Measurements from ENCODE around the gene METTL2B.
A peak's percentile ranks its signal among the peaks of the same experiment; 100 is the strongest.

Gene METTL2B

DNA sequence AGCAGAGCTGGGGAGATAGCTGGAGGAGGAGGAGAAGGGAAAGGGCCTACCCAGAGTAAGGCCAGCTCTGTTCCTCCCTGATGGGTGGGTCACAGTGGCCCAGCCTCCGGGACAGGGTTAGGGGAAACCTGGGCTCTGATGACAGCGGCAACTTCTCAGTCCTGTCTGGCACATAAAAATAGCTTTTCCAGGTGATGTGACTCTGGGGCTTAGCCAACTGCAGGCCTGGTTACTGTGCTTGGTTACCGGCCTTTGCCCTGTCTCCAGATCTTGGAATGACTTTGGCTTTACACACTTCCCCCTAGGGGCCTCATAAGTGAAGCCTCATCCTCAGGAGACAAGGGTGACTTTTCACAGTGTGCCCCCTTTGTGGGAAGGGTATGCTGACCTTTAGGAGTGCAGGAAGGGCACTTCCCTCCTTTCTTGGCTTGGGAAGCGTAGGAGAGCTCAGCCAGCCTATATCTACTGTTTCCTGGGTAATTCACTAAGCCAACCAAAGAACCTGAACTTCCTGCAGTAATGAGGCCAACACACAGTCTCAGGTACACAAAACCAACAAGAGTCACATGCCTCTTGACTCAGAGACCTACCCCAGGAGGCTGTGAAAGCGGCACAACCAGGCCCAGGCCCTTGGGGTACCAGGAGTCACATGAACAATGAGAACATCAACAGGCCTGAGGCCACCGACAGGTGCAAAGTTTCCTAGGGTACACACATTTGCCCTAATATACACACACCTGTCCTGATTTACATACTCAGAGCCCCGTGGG lies 32.5 kb upstream of the METTL2B start:
- H3K9ac ChIP-seq (ENCODE audit: low read length in 5 of 5), result no peak overlapping the region
- no peaks in the 10 kb centered on the region for H3K27me3 ChIP-seq (ENCODE audit: control insufficient read depth in 5 of 5, insufficient read depth in 4 of 5, low read length in 5 of 5)
- no peaks in the 10 kb centered on the region for H3K9me3 ChIP-seq (ENCODE audit: control insufficient read depth in 5 of 5, low read length in 5 of 5)
- H3K36me3 ChIP-seq (ENCODE audit: control insufficient read depth in 5 of 5, insufficient read depth in 5 of 5, low read length in 5 of 5), result no peaks in the 10 kb centered on the region
- H3K4me1 ChIP-seq (ENCODE audit: control insufficient read depth in 5 of 5, insufficient read depth in 5 of 5, low read length in 5 of 5), result peaks cover 0 to 43% (median 35%) of the 10 kb centered on the region in 5 donors
- H3K4me3 ChIP-seq (ENCODE audit: low read depth in 1 of 5, low read length in 5 of 5), result no peak overlapping the region
- H3K27ac ChIP-seq (ENCODE audit: low read depth, low read length), result peak overlapping the region; percentile 0

DNA sequence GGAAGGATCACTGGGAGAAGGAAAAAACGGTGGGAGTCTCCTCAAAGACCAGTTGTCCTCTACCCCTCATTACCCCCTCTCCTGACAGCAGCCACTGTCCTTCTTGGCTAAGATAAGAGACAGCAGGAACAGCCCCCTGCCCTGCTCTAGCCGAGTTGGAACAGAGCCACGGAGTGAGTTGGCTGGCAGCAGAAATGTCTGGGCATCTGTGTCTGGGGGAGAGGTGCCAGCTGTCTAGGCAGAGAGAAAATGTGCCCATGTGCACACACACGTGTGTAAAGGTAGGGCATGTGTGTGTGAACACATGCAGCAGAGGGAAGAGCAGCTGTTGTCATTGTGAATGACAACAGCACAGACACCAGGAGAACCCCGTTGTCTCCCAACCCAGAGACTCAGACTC lies 30.2 kb upstream of the METTL2B start:
- H3K36me3 ChIP-seq (ENCODE audit: control insufficient read depth in 5 of 5, insufficient read depth in 5 of 5, low read length in 5 of 5), result no peaks in the 10 kb centered on the region
- peaks cover 0 to 48% (median 34%) of the 10 kb centered on the region in 5 donors for H3K4me1 ChIP-seq (ENCODE audit: control insufficient read depth in 5 of 5, insufficient read depth in 5 of 5, low read length in 5 of 5)
- H3K4me3 ChIP-seq (ENCODE audit: low read depth in 1 of 5, low read length in 5 of 5), result no peak overlapping the region
- H3K27me3 ChIP-seq (ENCODE audit: control insufficient read depth in 5 of 5, insufficient read depth in 4 of 5, low read length in 5 of 5), result no peaks in the 10 kb centered on the region
- H3K9ac ChIP-seq (ENCODE audit: low read length in 5 of 5), result peak overlapping the region in 3 of 5 donors; percentile 14 to 61 (median 55)
- no peaks in the 10 kb centered on the region for H3K9me3 ChIP-seq (ENCODE audit: control insufficient read depth in 5 of 5, low read length in 5 of 5)
- peak overlapping the region; percentile 99 for H3K27ac ChIP-seq (ENCODE audit: low read depth, low read length)

DNA sequence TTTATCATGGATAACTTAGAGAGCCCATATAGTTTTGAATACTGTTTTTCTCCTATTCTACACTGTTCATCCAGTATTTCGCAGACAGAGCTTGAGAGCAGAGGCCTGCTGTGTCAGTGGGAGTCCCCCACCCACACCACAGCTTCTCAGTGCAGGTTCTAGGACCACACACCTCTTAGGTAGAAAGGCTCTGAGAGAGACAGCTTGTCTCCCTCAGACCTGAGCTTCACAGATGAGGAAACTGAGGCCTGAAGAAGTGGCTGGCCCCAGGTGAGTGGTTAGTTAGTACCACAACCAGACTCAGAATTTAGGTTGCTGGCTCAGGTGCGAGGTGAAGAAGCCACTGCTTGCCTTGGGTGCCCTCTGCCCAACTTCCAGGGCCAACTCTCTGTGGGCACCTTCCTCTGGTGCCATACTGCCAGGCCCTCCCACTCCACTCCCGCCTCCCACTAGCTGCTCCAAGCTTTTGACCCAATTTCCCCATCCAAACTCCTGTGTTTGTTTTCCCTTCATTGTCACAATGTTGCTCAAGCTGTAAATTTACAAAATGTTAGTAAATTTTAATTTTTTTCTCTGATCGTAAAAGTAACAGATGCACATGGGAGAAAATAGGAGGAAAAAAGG lies 28.5 kb upstream of the METTL2B start:
- no peaks in the 10 kb centered on the region for H3K9me3 ChIP-seq (ENCODE audit: control insufficient read depth in 5 of 5, low read length in 5 of 5)
- H3K27ac ChIP-seq (ENCODE audit: low read depth, low read length), result peak overlapping the region; percentile 99
- no peaks in the 10 kb centered on the region for H3K27me3 ChIP-seq (ENCODE audit: control insufficient read depth in 5 of 5, insufficient read depth in 4 of 5, low read length in 5 of 5)
- no peak overlapping the region for H3K4me3 ChIP-seq (ENCODE audit: low read depth in 1 of 5, low read length in 5 of 5)
- H3K9ac ChIP-seq (ENCODE audit: low read length in 5 of 5), result peak overlapping the region in 4 of 5 donors; percentile 9 to 88 (median 66)
- no peaks in the 10 kb centered on the region for H3K36me3 ChIP-seq (ENCODE audit: control insufficient read depth in 5 of 5, insufficient read depth in 5 of 5, low read length in 5 of 5)
- H3K4me1 ChIP-seq (ENCODE audit: control insufficient read depth in 5 of 5, insufficient read depth in 5 of 5, low read length in 5 of 5), result peaks cover 0 to 56% (median 37%) of the 10 kb centered on the region in 5 donors

DNA sequence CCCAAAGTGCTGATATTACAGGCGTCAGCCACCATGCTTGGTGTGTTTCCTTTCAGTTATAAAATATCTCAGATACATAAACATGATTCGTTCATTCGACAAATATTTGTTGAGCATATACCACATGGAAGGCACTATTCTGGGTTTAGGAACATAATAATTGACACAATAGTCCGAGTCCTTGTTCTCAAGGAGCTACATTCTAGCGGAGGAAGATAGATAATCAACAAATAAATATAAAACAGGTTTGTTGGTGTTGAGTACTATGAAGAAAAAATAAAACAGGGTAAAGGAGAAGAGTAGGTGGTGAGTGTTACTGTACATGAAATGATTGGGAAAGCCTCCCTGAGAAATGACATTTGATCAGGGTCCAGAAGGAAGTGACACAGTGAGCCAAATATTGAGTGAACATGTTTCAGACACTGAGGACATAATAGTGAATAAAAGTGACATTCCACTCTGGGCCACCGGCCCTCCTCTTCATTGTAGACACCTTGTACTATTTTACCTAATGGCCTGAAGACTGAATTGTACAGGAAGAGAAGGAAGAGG lies 27.7 kb upstream of the METTL2B start:
- H3K27ac ChIP-seq (ENCODE audit: low read depth, low read length), result peak overlapping the region; percentile 99
- H3K9ac ChIP-seq (ENCODE audit: low read length in 5 of 5), result peak overlapping the region in 4 of 5 donors; percentile 14 to 88 (median 73)
- peaks cover 1 to 58% (median 35%) of the 10 kb centered on the region in 5 donors for H3K4me1 ChIP-seq (ENCODE audit: control insufficient read depth in 5 of 5, insufficient read depth in 5 of 5, low read length in 5 of 5)
- no peaks in the 10 kb centered on the region for H3K36me3 ChIP-seq (ENCODE audit: control insufficient read depth in 5 of 5, insufficient read depth in 5 of 5, low read length in 5 of 5)
- H3K4me3 ChIP-seq (ENCODE audit: low read depth in 1 of 5, low read length in 5 of 5), result no peak overlapping the region
- H3K9me3 ChIP-seq (ENCODE audit: control insufficient read depth in 5 of 5, low read length in 5 of 5), result no peaks in the 10 kb centered on the region
- no peaks in the 10 kb centered on the region for H3K27me3 ChIP-seq (ENCODE audit: control insufficient read depth in 5 of 5, insufficient read depth in 4 of 5, low read length in 5 of 5)

DNA sequence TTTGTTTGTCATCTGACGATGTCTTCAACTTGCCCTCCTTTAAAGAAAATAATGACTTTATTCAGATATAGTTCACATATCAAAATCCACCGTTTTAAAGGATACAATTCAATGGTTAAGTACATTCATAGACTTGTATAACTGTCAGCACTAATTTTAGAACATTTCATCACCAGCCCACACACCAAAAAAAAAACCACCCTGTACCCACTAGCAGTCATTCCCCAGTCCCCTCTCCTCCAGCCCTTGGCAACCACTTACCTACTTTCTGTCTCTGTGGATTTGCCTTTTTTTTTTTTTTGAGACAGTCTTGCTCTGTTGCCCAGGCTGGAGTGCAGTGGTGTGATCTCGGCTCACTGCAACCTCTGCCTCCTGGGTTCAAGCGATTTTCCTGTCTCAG lies 26.1 kb upstream of the METTL2B start:
- Histone ChIP-seq H3K4me3 (ENCODE audit: low read depth in 1 of 5, low read length in 5 of 5) (peak overlapping the region in 4 of 5 donors; percentile 56 to 69 (median 62)), H3K27me3 (ENCODE audit: control insufficient read depth in 5 of 5, insufficient read depth in 4 of 5, low read length in 5 of 5) (no peaks in the 10 kb centered on the region), H3K4me1 (ENCODE audit: control insufficient read depth in 5 of 5, insufficient read depth in 5 of 5, low read length in 5 of 5) (peaks cover 2 to 68% (median 44%) of the 10 kb centered on the region in 5 donors), H3K27ac (ENCODE audit: low read depth, low read length) (peak overlapping the region; percentile 99), H3K9ac (ENCODE audit: low read length in 5 of 5) (peak overlapping the region in 4 of 5 donors; percentile 39 to 90 (median 59)), H3K36me3 (ENCODE audit: control insufficient read depth in 5 of 5, insufficient read depth in 5 of 5, low read length in 5 of 5) (no peaks in the 10 kb centered on the region), H3K9me3 (ENCODE audit: control insufficient read depth in 5 of 5, low read length in 5 of 5) (no peaks in the 10 kb centered on the region)

DNA sequence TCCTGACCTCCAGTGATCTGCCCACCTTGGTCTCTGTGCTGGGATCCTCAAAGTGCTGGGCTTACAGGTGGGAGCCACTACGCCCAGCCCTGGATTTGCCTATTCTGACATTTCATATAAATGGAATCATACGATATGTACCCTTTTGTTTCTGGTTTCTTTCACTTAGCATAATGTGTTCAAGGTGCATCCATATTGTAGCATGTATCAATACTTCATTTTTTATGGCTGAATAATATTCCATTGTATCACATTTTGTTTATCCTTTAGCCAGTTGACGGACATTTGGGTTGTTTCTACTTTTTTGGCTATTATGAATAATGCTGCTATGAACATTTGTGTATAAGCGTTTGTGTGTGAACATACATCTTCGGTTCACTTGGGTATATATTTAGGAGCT lies 25.6 kb upstream of the METTL2B start:
- Histone ChIP-seq H3K4me3 (ENCODE audit: low read depth in 1 of 5, low read length in 5 of 5) (peak overlapping the region; percentile 28 to 69 (median 61)), H3K4me1 (ENCODE audit: control insufficient read depth in 5 of 5, insufficient read depth in 5 of 5, low read length in 5 of 5) (peaks cover 2 to 66% (median 44%) of the 10 kb centered on the region in 5 donors), H3K36me3 (ENCODE audit: control insufficient read depth in 5 of 5, insufficient read depth in 5 of 5, low read length in 5 of 5) (no peaks in the 10 kb centered on the region), H3K9ac (ENCODE audit: low read length in 5 of 5) (peak overlapping the region in 4 of 5 donors; percentile 20 to 90 (median 60)), H3K27me3 (ENCODE audit: control insufficient read depth in 5 of 5, insufficient read depth in 4 of 5, low read length in 5 of 5) (no peaks in the 10 kb centered on the region), H3K27ac (ENCODE audit: low read depth, low read length) (peak overlapping the region; percentile 99), H3K9me3 (ENCODE audit: control insufficient read depth in 5 of 5, low read length in 5 of 5) (no peaks in the 10 kb centered on the region)

DNA sequence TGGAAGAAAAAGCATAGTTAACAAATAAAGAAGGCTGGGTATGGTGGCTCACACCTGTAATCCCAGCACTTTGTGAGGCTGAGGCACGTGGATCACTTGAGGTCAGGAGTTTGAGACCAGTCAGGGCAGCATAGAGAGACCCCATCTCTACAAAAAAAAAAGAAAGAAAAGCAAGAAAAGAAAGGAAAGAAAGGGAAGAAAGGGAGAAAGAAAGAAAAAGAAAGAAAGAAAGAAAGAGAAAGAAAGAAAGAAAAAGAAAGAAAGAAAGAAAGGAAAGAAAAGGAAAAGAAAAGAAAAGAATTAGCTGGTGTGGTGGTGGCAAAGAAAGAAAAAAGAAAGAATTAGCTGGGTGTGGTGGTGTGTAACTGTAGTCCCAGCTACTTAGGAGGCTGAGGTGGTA lies 24.0 kb upstream of the METTL2B start:
- H3K27ac ChIP-seq (ENCODE audit: low read depth, low read length), result peak overlapping the region; percentile 99
- H3K36me3 ChIP-seq (ENCODE audit: control insufficient read depth in 5 of 5, insufficient read depth in 5 of 5, low read length in 5 of 5), result peaks cover 0 to 7% (median 6%) of the 10 kb centered on the region in 5 donors
- no peaks in the 10 kb centered on the region for H3K9me3 ChIP-seq (ENCODE audit: control insufficient read depth in 5 of 5, low read length in 5 of 5)
- peaks cover 4 to 69% (median 51%) of the 10 kb centered on the region in 5 donors for H3K4me1 ChIP-seq (ENCODE audit: control insufficient read depth in 5 of 5, insufficient read depth in 5 of 5, low read length in 5 of 5)
- peak overlapping the region in 3 of 5 donors; percentile 51 to 90 (median 55) for H3K9ac ChIP-seq (ENCODE audit: low read length in 5 of 5)
- peak overlapping the region; percentile 28 to 69 (median 61) for H3K4me3 ChIP-seq (ENCODE audit: low read depth in 1 of 5, low read length in 5 of 5)
- H3K27me3 ChIP-seq (ENCODE audit: control insufficient read depth in 5 of 5, insufficient read depth in 4 of 5, low read length in 5 of 5), result no peaks in the 10 kb centered on the region

DNA sequence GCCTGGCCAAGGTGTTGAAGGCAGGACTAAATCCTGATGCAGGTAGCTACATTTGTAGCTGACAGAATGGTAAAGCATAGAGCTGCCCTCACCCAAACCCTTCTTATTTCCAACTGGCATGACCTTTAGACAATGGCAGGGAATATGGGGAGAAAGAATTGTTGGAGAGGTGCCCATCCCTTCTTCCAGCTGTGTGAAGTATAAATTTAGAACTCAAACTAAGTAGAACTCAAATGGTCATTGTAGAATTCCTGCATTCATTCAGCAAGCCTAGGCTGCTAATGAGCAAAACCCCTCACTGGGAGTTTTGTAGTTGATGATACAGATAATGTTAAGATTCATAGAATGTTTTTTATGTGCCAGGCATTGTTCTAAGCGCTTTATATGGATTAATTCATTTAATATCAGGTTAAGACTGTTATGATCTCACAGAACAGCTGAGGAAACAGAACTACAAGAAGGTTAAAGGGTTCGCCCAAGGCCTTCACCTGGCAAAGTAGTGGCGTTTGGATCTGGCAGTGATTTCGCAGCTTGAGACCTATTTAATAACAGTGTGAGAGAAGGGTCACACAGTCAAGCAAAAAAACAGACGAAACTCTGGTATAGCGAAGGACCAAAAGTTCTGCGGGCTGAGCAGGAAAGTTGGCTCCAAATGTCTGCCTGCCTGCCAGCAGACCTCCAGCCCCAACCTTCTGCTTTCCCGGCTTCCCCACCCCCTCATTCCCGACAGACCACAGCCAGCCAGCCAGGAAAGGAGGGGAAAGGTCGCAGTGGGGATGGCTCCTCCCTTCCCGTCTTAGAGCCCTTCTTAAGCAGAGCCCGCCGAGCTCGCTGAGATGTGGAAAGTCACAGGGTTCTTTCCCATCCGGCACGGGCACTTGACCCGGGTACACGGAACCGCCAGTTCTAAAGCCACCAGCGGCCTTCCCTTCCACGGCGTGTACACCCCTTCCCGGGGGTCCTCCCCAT lies 22.4 kb upstream of the METTL2B start:
- Histone ChIP-seq H3K4me1 (ENCODE audit: control insufficient read depth in 5 of 5, insufficient read depth in 5 of 5, low read length in 5 of 5) (peaks cover 6 to 70% (median 55%) of the 10 kb centered on the region in 5 donors), H3K36me3 (ENCODE audit: control insufficient read depth in 5 of 5, insufficient read depth in 5 of 5, low read length in 5 of 5) (peaks cover 0 to 11% (median 7%) of the 10 kb centered on the region in 5 donors), H3K9ac (ENCODE audit: low read length in 5 of 5) (peak overlapping the region; percentile 50 to 98 (median 72)), H3K27me3 (ENCODE audit: control insufficient read depth in 5 of 5, insufficient read depth in 4 of 5, low read length in 5 of 5) (no peaks in the 10 kb centered on the region), H3K27ac (ENCODE audit: low read depth, low read length) (peak overlapping the region; percentile 99), H3K9me3 (ENCODE audit: control insufficient read depth in 5 of 5, low read length in 5 of 5) (no peaks in the 10 kb centered on the region), H3K4me3 (ENCODE audit: low read depth in 1 of 5, low read length in 5 of 5) (peak overlapping the region in 3 of 5 donors; percentile 31 to 93 (median 45))

DNA sequence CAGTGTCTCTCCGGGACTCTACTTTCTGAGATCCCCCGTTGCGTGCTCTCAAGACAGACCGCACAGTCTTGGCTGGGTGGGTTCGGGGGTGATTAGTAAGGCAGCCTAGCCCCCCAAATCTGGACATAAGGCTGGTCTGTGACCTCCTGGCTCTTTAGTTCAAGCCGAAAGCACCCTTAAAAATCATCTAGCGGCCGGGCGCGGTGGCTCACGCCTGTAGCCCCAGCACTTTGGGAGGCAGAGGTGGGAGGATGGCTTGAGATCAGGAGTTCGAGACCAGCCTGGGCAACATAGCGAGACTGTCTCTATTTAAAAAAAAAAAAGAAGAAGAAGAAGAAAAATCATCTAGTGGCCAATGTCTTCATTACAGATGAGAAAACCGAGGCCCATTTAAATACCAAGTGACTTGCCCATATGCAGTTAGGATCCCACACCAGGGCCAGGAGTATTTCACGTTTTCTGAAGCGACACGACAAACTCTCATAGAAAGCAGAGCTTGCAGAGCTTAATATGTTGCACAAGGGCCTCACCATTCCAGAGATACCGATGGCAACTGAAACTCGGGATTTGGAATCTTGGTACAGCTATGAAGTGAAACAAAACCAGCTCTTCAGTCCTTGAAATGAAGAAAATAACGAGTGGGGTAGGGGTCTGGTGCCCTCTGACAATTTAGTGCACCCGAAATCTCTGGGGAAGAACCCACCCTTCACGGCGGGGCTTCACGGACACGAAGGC lies 21.6 kb upstream of the METTL2B start:
- Histone ChIP-seq H3K4me3 (ENCODE audit: low read depth in 1 of 5, low read length in 5 of 5) (peak overlapping the region; percentile 73 to 97 (median 93)), H3K4me1 (ENCODE audit: control insufficient read depth in 5 of 5, insufficient read depth in 5 of 5, low read length in 5 of 5) (peaks cover 6 to 77% (median 61%) of the 10 kb centered on the region in 5 donors), H3K9ac (ENCODE audit: low read length in 5 of 5) (peak overlapping the region; percentile 50 to 98 (median 92)), H3K27me3 (ENCODE audit: control insufficient read depth in 5 of 5, insufficient read depth in 4 of 5, low read length in 5 of 5) (no peaks in the 10 kb centered on the region), H3K36me3 (ENCODE audit: control insufficient read depth in 5 of 5, insufficient read depth in 5 of 5, low read length in 5 of 5) (peaks cover 0 to 11% (median 7%) of the 10 kb centered on the region in 5 donors), H3K9me3 (ENCODE audit: control insufficient read depth in 5 of 5, low read length in 5 of 5) (no peaks in the 10 kb centered on the region), H3K27ac (ENCODE audit: low read depth, low read length) (peak overlapping the region; percentile 99)
